B cell (primary cell): Measurements from ENCODE around the gene ZSWIM2. TPM values are rescaled to one million over a fixed set of nuclear protein-coding genes. Genes with fewer than 3 reads are reported as not detected.
"Not testable (repeated sequence)": the region's sequence is repeated elsewhere in the genome, so short reads cannot be mapped to it uniquely, and the experiment has no call there.

Experiments
- ATAC-seq: fragments of 200-7000 bp; cut with Tn5 transposase; one replicate; pipeline ENCODE4 v1.10.0; 2021; ENCODE audit warnings: low read depth, mild to moderate bottlenecking, moderate number of reproducible peaks, moderate library complexity
- CTCF ChIA-PET: fragments of 350-600 bp; sonication (Branson Sonifier 250); formaldehyde crosslinking; loops from one replicate; lab custom pipeline; 2021; ENCODE audit warnings: antibody characterized with exemption, inconsistent platforms; lab: Charles Lee
- POLR2A ChIA-PET: fragments of 350-600 bp; sonication (Branson Sonifier 250); formaldehyde crosslinking; loops from one replicate; lab custom pipeline; 2021; ENCODE audit warnings: antibody characterized with exemption; lab: Charles Lee
- DNase-seq: peaks from one replicate; pipeline ENCODE4 v3.0.0; 2013
- H2AFZ ChIP-seq: 2 replicates; pipeline ENCODE4 v1.6.1; 2012; ENCODE audit warnings: mild to moderate bottlenecking, low read depth, low read length; ENCODE audit not compliant: insufficient read depth, poor library complexity, severe bottlenecking
- H3K27ac ChIP-seq, 2 donors: 1 replicate in 1 of 2; 2 replicates in 1 of 2; pipeline ENCODE4 v1.5.1; 2012 to 2013; ENCODE audit warnings: low read length in 2 of 2, mild to moderate bottlenecking in 2 of 2, moderate library complexity in 1 of 2
- H3K27me3 ChIP-seq, 4 experiments: fragments of 200-600 bp in 1 of 4; sonication (generic) in 1 of 4; replicated peaks in 1 of 4; 1 replicate in 2 of 4; 2 replicates in 2 of 4; pipeline versions ENCODE4 v1.6.1 to v1.7.0; 2013 to 2016; ENCODE audit warnings: low read length in 3 of 4, mild to moderate bottlenecking in 2 of 4, mixed read lengths in 1 of 4, moderate library complexity in 1 of 4; ENCODE audit not compliant: insufficient read depth in 4 of 4, control insufficient read depth in 3 of 4; ENCODE audit errors: control extremely low read depth in 1 of 4
- H3K36me3 ChIP-seq, 2 experiments: replicated peaks in 1 of 2; 1 replicate in 1 of 2; 2 replicates in 1 of 2; pipeline versions ENCODE4 v1.6.1 to v1.7.1; 2013; ENCODE audit warnings: low read length in 1 of 2; ENCODE audit not compliant: insufficient read depth in 2 of 2, control insufficient read depth in 1 of 2; ENCODE audit errors: control extremely low read depth in 1 of 2, extremely low read depth in 1 of 2
- H3K4me1 ChIP-seq, 2 donors: fragments of 200-600 bp in 1 of 2; sonication (generic) in 1 of 2; 1 replicate in 1 of 2; 2 replicates in 1 of 2; pipeline versions ENCODE4 v1.5.1 to v1.6.1; 2013 to 2017; ENCODE audit warnings: low read length in 2 of 2; ENCODE audit not compliant: control insufficient read depth in 2 of 2, insufficient read depth in 2 of 2
- H3K4me2 ChIP-seq: replicated peaks from 2 replicates; pipeline ENCODE3; 2012; ENCODE audit warnings: mild to moderate bottlenecking, low read depth, low read length; ENCODE audit not compliant: poor library complexity, severe bottlenecking
- H3K4me3 ChIP-seq, 5 experiments: fragments of 200-600 bp in 1 of 5; sonication (generic) in 1 of 5; 1 replicate in 3 of 5; 2 replicates in 2 of 5; pipeline versions ENCODE4 v1.5.1 to v1.7.0; 2011 to 2016; ENCODE audit warnings: low read length in 4 of 5, mild to moderate bottlenecking in 4 of 5, low read depth in 2 of 5, control low read depth in 1 of 5, moderate library complexity in 1 of 5; ENCODE audit not compliant: insufficient read depth in 1 of 5; ENCODE audit errors: control extremely low read depth in 1 of 5, extremely low read depth in 1 of 5
- H3K79me2 ChIP-seq: fragments of 200-600 bp; sonication (generic); one replicate; pipeline ENCODE4 v1.6.0; 2016; ENCODE audit warnings: low read length; ENCODE audit not compliant: control insufficient read depth, insufficient read depth
- H3K9ac ChIP-seq: fragments of 200-600 bp; sonication (generic); 2 replicates; pipeline ENCODE4 v1.6.1; 2017; ENCODE audit warnings: mild to moderate bottlenecking, low read length, moderate library complexity
- H3K9me3 ChIP-seq, 3 donors: one replicate each; pipeline versions ENCODE4 v1.6.1 to v1.7.1; 2013; ENCODE audit warnings: low read length in 2 of 3; ENCODE audit not compliant: control insufficient read depth in 2 of 3, insufficient read depth in 1 of 3; ENCODE audit errors: control extremely low read depth in 1 of 3
- H4K20me1 ChIP-seq: 2 replicates; pipeline ENCODE4 v1.6.0; 2012; ENCODE audit warnings: mild to moderate bottlenecking, low read length; ENCODE audit not compliant: insufficient read depth, control insufficient read depth, poor library complexity, severe bottlenecking
- H3K27ac Mint-ChIP-seq: one replicate; pipeline ENCODE4 v1.8.0; 2021; ENCODE audit warnings: mixed read lengths
- H3K27me3 Mint-ChIP-seq: one replicate; pipeline ENCODE4 v1.8.0; 2021; ENCODE audit warnings: mixed read lengths
- H3K4me1 Mint-ChIP-seq: one replicate; pipeline ENCODE4 v1.8.0; 2021; ENCODE audit warnings: mixed read lengths
- H3K4me3 Mint-ChIP-seq: one replicate; pipeline ENCODE4 v1.8.0; 2021; ENCODE audit warnings: mixed read lengths
- H3K9me3 Mint-ChIP-seq: one replicate; pipeline ENCODE4 v1.8.0; 2022; ENCODE audit warnings: mixed read lengths; ENCODE audit not compliant: insufficient read depth
- CTCF ChIP-seq: fragments of 200-600 bp; IDR thresholded peaks from one replicate; pipeline ENCODE4 v1.8.0; 2022; ENCODE audit warnings: antibody characterized with exemption, mild to moderate bottlenecking
- EZH2 ChIP-seq: IDR thresholded peaks from 2 replicates; pipeline ENCODE4 v1.6.1; 2012; ENCODE audit warnings: borderline replicate concordance, low read depth, mild to moderate bottlenecking, moderate library complexity, low read length; ENCODE audit not compliant: insufficient read depth, poor library complexity, severe bottlenecking
- WGBS: methylation state at CpG from one replicate; pipeline ENCODE4 v1.1.5; 2013; ENCODE audit warnings: missing lambda C conversion rate; ENCODE audit not compliant: insufficient coverage; 5-methylcytosine and 5-hydroxymethylcytosine counted together
- intact Hi-C: fragments of 100-400 bp; cut with micrococcal nuclease; formaldehyde crosslinking; loops from one replicate; pipeline ENCODE4 v1.10.0; 2022
- polyA plus RNA-seq: library from polyadenylated mRNA; depleted of rRNA; stranded (reverse); fragments of >200 nt; gene quantifications from 2 replicates; pipeline ENCODE4 v1.2.3, GENCODE V29; 2012
- total RNA-seq, 2 donors: library from RNA; stranded (reverse); fragments of 120-200 nt in 1 of 2; gene quantifications; 1 replicate in 1 of 2; 2 replicates in 1 of 2; pipeline versions ENCODE4 v1.2.3 to v1.2.4, GENCODE V29; 2013 to 2022

Gene ZSWIM2
- total and polyA plus RNA-seq, 2 donors (not counting 1 experiment from before 2014, with no cell fraction given) = not detected

- H3K27me3 ChIP-seq = no peaks in the 10 kb centered on the region
- Mint-ChIP-seq H3K9me3 (peaks cover 5% of the 10 kb centered on the region), H3K27me3 (no peaks in the 10 kb centered on the region), H3K27ac (no peak overlapping the region), H3K4me1 (no peaks in the 10 kb centered on the region), H3K4me3 (no peak overlapping the region)
- ChIA-PET POLR2A (no interaction called here), CTCF (no interaction called here)
- intact Hi-C loops = no loop called here
- DNase-seq (no peak), ATAC-seq (no peak)
- no peaks in the 10 kb centered on the region for H3K79me2 ChIP-seq
- TF ChIP-seq EZH2 = no peak
- TF ChIP-seq CTCF = no peak
- H3K9me3 ChIP-seq = peaks cover 0 to 2% (median 0%) of the 10 kb centered on the region in 3 donors
- no peak overlapping the region for H3K4me3 ChIP-seq
- no peaks in the 10 kb centered on the region for H3K36me3 ChIP-seq
- H2AFZ ChIP-seq = no peak overlapping the region
- H3K4me2 ChIP-seq = no peak overlapping the region
- 100% methylated on average over 2 of the region's 7 CpGs for WGBS
- no peaks in the 10 kb centered on the region for H4K20me1 ChIP-seq
- H3K9ac ChIP-seq = no peak overlapping the region
- no peaks in the 10 kb centered on the region for H3K4me1 ChIP-seq
- no peak overlapping the region for H3K27ac ChIP-seq
Measured at GRCh38 chr2:186820303-186820702, 28.7 kb downstream of the ZSWIM2 start.

- H3K4me3 ChIP-seq, H3K9ac ChIP-seq, intact Hi-C loops, H3K36me3 ChIP-seq, H3K27me3 ChIP-seq, H3K79me2 ChIP-seq, H3K9me3 ChIP-seq, H3K4me1 ChIP-seq, H3K27ac ChIP-seq, H3K27ac Mint-ChIP-seq, H4K20me1 ChIP-seq, H3K4me3 Mint-ChIP-seq, H3K4me2 ChIP-seq, POLR2A ChIA-PET, H3K27me3 Mint-ChIP-seq, H3K4me1 Mint-ChIP-seq, H2AFZ ChIP-seq, ATAC-seq, CTCF ChIA-PET, H3K9me3 Mint-ChIP-seq, DNase-seq: not testable (repeated sequence)
- WGBS = 87% methylated on average over 3 of the region's 6 CpGs
Measured at GRCh38 chr2:186811760-186812159, 37.2 kb downstream of the ZSWIM2 start.
